Karpas-422 (cell line): ENCODE measurements around the gene GPS1. TPM values are rescaled to one million over a fixed set of nuclear protein-coding genes. Genes with fewer than 3 reads are reported as not detected.

Experiments used
- DNase-seq: peaks from one replicate; pipeline ENCODE4 v3.0.0-alpha.2; 2015
- H2AFZ ChIP-seq: fragments of 200-600 bp; sonication (generic); 2 replicates; pipeline ENCODE4 v1.6.1; 2014; ENCODE audit warnings: antibody characterized with exemption, low read length, mixed read lengths
- H3K27ac ChIP-seq: fragments of 200-600 bp; sonication (generic); 2 replicates; pipeline ENCODE4 v1.5.1; 2014; ENCODE audit warnings: mild to moderate bottlenecking, low read length, moderate library complexity
- H3K27me3 ChIP-seq: fragments of 200-600 bp; sonication (generic); 2 replicates; pipeline ENCODE4 v1.6.1; 2014; ENCODE audit warnings: low read length, mixed read lengths
- H3K36me3 ChIP-seq: fragments of 200-600 bp; sonication (generic); 2 replicates; pipeline ENCODE4 v1.6.1; 2014; ENCODE audit warnings: low read length, mixed read lengths; ENCODE audit not compliant: insufficient read depth
- H3K4me1 ChIP-seq: fragments of 200-600 bp; sonication (generic); 2 replicates; pipeline ENCODE4 v1.6.1; 2014; ENCODE audit warnings: mild to moderate bottlenecking, low read length, mixed read lengths
- H3K4me2 ChIP-seq: fragments of 200-600 bp; sonication (generic); 2 replicates; pipeline ENCODE4 v1.6.1; 2014; ENCODE audit warnings: low read length, low read depth, mild to moderate bottlenecking; ENCODE audit not compliant: poor library complexity, severe bottlenecking
- H3K4me3 ChIP-seq: fragments of 200-600 bp; sonication (generic); 2 replicates; pipeline ENCODE4 v1.5.1; 2014; ENCODE audit warnings: mild to moderate bottlenecking, antibody characterized with exemption, low read length, mixed read lengths
- H3K79me2 ChIP-seq: fragments of 200-600 bp; sonication (generic); 2 replicates; pipeline ENCODE4 v1.6.1; 2014; ENCODE audit warnings: mild to moderate bottlenecking, low read length, mixed read lengths
- H3K9ac ChIP-seq: fragments of 200-600 bp; sonication (generic); 2 replicates; pipeline ENCODE4 v1.6.0; 2014; ENCODE audit warnings: low read length
- H3K9me2 ChIP-seq: fragments of 200-600 bp; sonication (generic), shearing (Covaris generic); replicated peaks from 2 replicates; pipeline ENCODE4 v1.6.0; 2014; ENCODE audit warnings: mild to moderate bottlenecking, low read length, moderate library complexity; ENCODE audit not compliant: insufficient read depth
- H3K9me3 ChIP-seq: fragments of 300-700, 200-600 bp; sonication (generic); 2 replicates; pipeline ENCODE4 v1.6.1; 2014; ENCODE audit warnings: low read length, mixed read lengths
- H4K20me1 ChIP-seq: fragments of 200-600 bp; sonication (generic); 2 replicates; pipeline ENCODE4 v1.6.1; 2014; ENCODE audit warnings: mild to moderate bottlenecking, antibody characterized with exemption, low read length, low read depth; ENCODE audit not compliant: insufficient read depth
- total RNA-seq: library from RNA; depleted of rRNA; stranded (reverse); fragments of >200 nt; shearing (Covaris generic); gene quantifications from 2 replicates; pipeline ENCODE4 v1.2.3, GENCODE V29; 2014; ENCODE audit warnings: low replicate concordance

GPS1 gene
- total RNA-seq, 1 experiment from 2014 or later, result 57.1 TPM

DNA sequence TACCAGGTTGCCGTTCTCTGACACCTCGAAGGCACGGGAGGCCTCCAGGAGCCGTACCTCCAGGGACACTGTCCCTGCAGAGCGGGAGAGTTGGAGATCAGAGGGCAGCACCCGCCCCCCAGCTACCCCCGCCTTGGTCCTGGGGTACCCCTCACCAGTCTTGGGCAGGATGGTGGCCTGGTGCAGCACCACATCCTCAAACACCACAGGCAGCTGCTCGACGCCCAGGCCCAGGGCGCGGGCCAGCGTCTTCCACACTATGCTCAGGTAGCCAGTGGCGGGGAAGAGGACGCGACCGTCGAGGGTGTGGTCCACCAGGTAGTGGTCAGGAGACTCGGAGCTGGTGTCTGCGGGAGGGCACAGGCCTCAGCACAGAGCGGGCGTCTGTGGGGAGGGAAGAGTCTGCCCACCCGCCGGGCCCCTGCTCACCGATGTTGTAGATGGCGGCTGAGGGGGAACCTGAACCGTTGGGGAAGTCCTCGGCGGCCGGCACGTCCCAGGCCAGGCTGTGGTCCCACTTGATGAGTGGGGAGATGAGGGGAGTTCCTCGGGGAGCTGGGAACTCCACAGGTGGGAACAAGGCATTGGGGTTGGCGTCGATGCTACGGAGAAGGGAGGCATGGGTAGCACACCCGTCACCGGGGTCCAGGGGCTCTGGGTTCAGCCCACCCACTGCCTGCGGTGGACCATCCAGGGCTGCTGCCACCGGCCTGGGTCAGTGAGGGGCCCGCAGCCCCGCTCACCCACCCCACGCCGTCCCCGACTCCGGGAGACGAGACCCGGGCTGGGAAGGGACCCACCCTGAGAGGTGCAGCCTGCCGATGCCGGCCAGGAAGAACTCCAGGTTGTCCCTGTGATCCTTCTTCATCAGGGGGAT, 36.5 kb downstream of the GPS1 start:
- H3K4me2 ChIP-seq, result no peak overlapping the region
- no peaks in the 10 kb centered on the region for H3K4me1 ChIP-seq
- no peak overlapping the region for H2AFZ ChIP-seq
- no peaks in the 10 kb centered on the region for H3K9me3 ChIP-seq
- DNase-seq, result no peak
- H3K9ac ChIP-seq, result no peak overlapping the region
- no peak overlapping the region for H3K27ac ChIP-seq
- H3K79me2 ChIP-seq, result no peaks in the 10 kb centered on the region
- peaks cover 37% of the 10 kb centered on the region; the same call in 1 of the 2 replicates for H4K20me1 ChIP-seq
- no peaks in the 10 kb centered on the region for H3K27me3 ChIP-seq
- peaks cover 12% of the 10 kb centered on the region for H3K36me3 ChIP-seq
- no peaks in the 10 kb centered on the region for H3K9me2 ChIP-seq
- no peak overlapping the region for H3K4me3 ChIP-seq

DNA sequence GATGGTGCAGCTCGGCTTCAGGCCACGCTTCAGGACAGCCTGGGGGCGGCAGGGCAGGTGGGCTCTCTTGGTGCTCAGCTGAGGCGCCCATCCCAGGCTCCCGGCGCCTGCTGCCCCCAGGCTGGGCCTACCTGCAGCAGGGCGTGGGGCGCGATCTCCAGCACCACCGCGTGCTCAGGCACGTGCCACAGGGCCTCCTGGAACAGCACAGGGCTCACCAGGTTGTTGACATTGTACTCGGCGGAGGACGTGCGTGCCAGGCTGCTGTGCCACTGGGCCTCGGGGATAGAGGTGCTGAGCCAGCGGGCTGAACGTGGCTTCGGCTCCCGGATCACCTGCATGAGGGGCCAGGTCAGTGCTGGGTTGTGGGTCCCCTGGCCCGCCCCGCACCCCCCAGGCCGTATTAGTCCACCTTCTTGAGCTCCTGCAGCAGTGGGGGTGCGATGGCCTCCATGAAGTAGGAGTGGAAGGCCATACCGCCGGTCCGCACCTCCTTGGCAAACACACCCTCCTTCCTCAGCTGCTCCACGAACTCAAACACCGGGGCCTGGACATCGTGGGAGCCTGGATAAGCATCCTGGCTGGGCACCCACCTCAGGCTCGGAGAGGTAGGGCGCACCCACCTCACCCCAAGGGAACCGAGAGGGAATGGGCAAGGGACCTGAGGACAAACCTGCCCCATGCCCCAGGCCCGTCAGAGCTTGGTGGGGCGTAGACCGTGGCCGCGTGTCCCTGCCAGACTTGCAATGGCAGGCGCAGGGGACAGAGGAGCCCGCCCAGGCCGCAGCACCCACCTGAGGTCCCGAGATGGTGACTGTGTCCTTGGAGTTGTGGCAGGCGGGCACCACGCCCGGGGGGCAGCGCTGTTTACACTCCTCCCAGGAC, 37.4 kb downstream of the GPS1 start:
- peaks cover 2% of the 10 kb centered on the region; the same call in 1 of the 2 replicates for H3K79me2 ChIP-seq
- H2AFZ ChIP-seq, result no peak overlapping the region
- DNase-seq, result no peak
- H3K27me3 ChIP-seq, result no peaks in the 10 kb centered on the region
- H3K27ac ChIP-seq, result no peak overlapping the region
- peaks cover 36% of the 10 kb centered on the region; the same call in 1 of the 2 replicates for H4K20me1 ChIP-seq
- H3K9ac ChIP-seq, result no peak overlapping the region
- H3K4me1 ChIP-seq, result no peaks in the 10 kb centered on the region
- no peak overlapping the region for H3K4me3 ChIP-seq
- H3K36me3 ChIP-seq, result peaks cover 10% of the 10 kb centered on the region
- no peaks in the 10 kb centered on the region for H3K9me2 ChIP-seq
- no peak overlapping the region for H3K4me2 ChIP-seq
- no peaks in the 10 kb centered on the region for H3K9me3 ChIP-seq

DNA sequence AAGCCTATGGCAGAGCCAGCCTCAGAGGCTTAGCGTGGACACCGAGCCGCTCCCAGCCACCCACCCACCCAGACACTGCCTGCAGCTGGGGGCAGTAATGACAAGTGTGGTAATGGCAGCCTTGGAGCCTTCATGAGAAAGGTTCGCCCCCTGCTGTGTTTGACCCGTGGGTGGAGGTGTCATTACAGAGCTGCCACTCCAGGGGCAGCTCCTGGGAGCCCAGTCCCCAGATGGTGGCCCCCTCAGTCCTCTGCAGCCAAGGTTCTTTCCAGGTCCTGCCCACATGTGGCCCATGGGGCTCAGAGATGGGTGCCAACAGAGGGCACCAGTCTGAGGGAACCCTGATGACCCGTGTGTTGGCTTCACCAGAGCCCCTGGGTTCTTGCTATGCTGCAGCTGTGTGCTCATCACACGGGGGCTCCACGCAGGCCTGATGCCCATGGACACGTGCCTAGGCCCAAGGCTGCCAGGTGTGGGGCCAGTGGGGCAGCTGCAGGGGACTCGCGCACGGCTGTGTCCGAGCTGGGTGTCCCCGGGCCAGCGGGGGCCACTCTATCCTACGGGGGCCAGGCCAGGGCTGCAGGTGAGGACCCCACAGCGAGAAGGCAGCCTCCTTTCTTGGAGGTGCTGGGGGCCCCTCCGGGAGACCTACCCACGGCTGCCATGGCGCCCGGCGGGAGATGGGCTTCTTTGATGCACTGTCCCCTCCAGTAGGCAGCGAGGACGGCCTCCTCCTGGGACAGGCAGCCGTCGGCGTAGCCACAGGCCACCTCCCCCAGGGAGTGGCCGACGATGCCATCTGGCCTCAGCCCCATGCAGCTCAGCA, 38.2 kb downstream of the GPS1 start:
- Histone ChIP-seq H3K27ac (no peak overlapping the region), H3K4me3 (no peak overlapping the region), H3K9ac (no peak overlapping the region), H3K9me2 (no peaks in the 10 kb centered on the region), H2AFZ (no peak overlapping the region), H3K27me3 (no peaks in the 10 kb centered on the region), H3K9me3 (no peaks in the 10 kb centered on the region), H4K20me1 (peaks cover 32% of the 10 kb centered on the region; the same call in 1 of the 2 replicates), H3K79me2 (peaks cover 6% of the 10 kb centered on the region), H3K36me3 (peaks cover 11% of the 10 kb centered on the region), H3K4me1 (no peaks in the 10 kb centered on the region), H3K4me2 (no peak overlapping the region)
- no peak for DNase-seq

DNA sequence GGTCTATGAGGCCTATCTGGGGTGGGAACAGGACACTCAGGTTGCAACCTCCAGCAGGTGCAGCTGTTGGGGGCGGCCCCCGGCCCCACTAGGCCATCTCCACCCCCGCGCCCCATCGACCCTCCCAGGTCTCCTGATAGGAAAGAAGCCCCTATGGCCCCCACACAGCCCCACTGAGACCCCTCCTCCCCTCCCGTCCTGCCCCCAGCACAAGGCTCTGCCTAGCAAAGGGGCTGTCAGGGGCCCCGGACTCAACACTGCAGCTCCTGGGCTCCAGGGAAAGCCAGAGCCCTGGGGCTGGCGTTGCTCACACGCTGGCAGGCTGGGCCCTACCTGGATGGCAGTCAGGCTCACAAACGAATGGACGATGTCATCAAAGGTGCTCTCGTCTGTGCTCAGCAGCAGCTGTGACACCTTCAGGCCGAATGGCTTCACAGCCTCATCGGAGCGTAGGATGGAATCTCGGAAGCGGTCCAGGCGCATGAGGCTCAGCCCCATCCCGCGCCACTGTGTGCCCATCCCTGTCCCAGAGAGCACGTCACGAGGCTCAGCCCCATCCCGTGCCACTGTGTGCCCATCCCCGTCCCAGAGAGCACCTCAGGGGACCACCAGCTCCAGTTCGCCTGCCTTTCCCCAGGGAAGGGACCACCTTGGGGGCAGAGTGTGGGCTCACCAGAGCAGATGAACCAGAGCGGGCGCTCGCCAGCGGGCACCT, 39.0 kb downstream of the GPS1 start:
- no peak overlapping the region for H3K4me2 ChIP-seq
- no peak overlapping the region for H3K27ac ChIP-seq
- H3K9ac ChIP-seq, result no peak overlapping the region
- H3K79me2 ChIP-seq, result peaks cover 14% of the 10 kb centered on the region
- H2AFZ ChIP-seq, result no peak overlapping the region
- H3K9me3 ChIP-seq, result no peaks in the 10 kb centered on the region
- no peaks in the 10 kb centered on the region for H3K27me3 ChIP-seq
- peaks cover 15% of the 10 kb centered on the region for H3K36me3 ChIP-seq
- H3K4me3 ChIP-seq, result no peak overlapping the region
- H4K20me1 ChIP-seq, result peaks cover 40% of the 10 kb centered on the region
- H3K9me2 ChIP-seq, result no peaks in the 10 kb centered on the region
- no peaks in the 10 kb centered on the region; the same call in 1 of the 2 replicates for H3K4me1 ChIP-seq
- DNase-seq, result no peak

DNA sequence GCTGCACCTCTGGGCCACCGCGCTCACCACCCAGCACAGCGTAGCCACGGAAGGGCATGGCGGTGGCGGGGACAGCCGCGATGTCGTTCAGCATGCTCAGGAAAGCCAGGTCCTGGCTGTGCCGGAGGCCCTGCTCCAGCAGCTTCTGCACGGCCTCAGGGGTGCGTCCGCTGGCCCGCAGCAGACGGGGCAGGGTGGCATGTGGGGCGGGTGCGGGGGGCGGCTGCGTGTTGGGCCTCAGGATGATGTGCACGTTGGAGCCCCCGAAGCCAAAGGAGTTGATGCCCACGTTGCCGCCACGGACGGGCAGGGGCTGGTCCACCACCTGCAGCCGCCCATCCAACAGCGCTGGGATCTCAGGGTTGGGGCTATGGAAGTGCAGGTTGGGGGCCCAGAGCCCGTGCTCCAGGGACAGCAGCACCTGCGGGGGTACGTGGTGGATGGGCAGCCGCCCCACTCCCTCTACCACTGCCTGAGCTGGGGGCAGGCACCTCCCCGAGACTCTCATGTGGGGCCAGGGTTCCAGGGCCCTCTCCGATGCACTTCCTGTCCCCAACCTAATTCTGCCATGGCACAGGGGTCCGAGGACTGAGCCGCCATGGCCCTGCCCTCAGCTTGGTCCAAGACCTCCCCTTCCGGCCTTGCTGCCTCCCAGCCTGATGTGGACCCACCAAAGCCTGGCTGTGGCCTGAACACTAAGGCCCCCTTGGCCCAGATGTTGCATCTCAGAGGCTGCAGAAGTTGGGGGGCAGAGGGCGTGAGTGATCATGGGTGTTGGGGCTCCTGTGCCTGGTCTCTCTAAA, 39.8 kb downstream of the GPS1 start:
- Histone ChIP-seq H2AFZ (no peak overlapping the region), H3K9ac (no peak overlapping the region), H3K27me3 (no peaks in the 10 kb centered on the region), H3K4me1 (peaks cover 7% of the 10 kb centered on the region), H4K20me1 (peaks cover 42% of the 10 kb centered on the region), H3K36me3 (peaks cover 20% of the 10 kb centered on the region), H3K9me3 (no peaks in the 10 kb centered on the region), H3K4me2 (no peak overlapping the region), H3K9me2 (no peaks in the 10 kb centered on the region), H3K79me2 (peaks cover 21% of the 10 kb centered on the region), H3K27ac (no peak overlapping the region), H3K4me3 (no peak overlapping the region)
- DNase-seq, result no peak

DNA sequence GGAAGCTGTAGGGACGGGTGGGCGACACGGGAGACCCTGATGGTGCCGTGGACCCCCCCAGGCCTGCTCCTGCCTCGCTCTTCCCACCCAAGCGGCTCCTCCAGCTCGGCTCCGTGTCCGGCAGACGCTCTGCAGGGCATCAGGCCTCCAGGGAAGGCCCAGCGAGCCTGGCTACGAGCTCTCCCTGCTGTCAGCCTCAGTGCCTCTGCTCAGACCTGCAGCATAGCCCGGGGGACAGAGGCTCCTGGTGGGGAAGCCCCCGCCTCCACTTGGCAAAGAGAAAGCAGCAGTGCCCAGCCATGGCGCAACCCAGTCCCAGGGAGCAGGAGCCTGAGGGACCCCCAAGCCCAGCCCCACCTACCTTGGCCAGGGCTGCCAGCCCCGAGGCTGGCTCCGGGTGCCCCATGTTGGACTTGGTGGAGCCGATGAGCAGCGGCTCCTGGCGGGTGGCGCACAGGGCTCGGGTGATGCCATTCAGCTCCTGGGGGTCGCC, 40.4 kb downstream of the GPS1 start:
- peaks cover 48% of the 10 kb centered on the region for H4K20me1 ChIP-seq

DNA sequence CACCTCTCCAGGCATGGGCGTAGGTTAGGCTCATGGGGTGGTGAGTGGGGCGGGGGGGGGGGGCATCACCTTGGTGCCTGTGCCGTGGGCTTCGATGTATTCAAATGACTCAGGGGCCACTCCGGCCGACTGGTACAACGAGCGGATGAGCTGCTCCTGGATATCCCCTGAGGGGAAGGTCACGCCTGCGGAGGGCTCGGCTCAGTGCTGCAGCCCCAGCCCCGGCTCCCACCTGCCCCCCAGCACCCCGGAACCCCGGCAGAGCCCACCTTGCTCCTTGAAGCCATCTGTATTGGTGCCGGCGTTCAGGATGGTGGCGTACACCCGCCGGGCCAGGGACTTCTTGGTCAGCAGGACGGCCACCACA, 40.9 kb downstream of the GPS1 start:
- H3K9me3 ChIP-seq, result no peaks in the 10 kb centered on the region
- no peak overlapping the region for H3K27ac ChIP-seq
- H3K4me3 ChIP-seq, result no peak overlapping the region
- H3K79me2 ChIP-seq, result peaks cover 33% of the 10 kb centered on the region
- no peaks in the 10 kb centered on the region for H3K9me2 ChIP-seq
- H3K4me2 ChIP-seq, result no peak overlapping the region
- peaks cover 49% of the 10 kb centered on the region for H4K20me1 ChIP-seq
- no peak overlapping the region for H3K9ac ChIP-seq
- H3K36me3 ChIP-seq, result peaks cover 20% of the 10 kb centered on the region
- H3K27me3 ChIP-seq, result no peaks in the 10 kb centered on the region
- H3K4me1 ChIP-seq, result peaks cover 13% of the 10 kb centered on the region
- no peak overlapping the region for H2AFZ ChIP-seq
- no peak for DNase-seq

More for the DNA sequence above, 40.4 kb downstream of the GPS1 start:
- DNase-seq, result no peak
- Histone ChIP-seq H3K4me1 (peaks cover 13% of the 10 kb centered on the region), H3K9ac (no peak overlapping the region), H3K9me3 (no peaks in the 10 kb centered on the region), H3K36me3 (peaks cover 20% of the 10 kb centered on the region), H3K79me2 (peaks cover 28% of the 10 kb centered on the region), H3K27me3 (no peaks in the 10 kb centered on the region), H3K4me2 (no peak overlapping the region), H2AFZ (no peak overlapping the region), H3K4me3 (no peak overlapping the region), H3K9me2 (no peaks in the 10 kb centered on the region), H3K27ac (no peak overlapping the region)
